Nephron progenitor cell (in vitro differentiated cells): ENCODE data around the gene EVC.

Experiments
- DNase-seq: peaks from one replicate; pipeline ENCODE4 v3.0.0; 2021
- H3K27ac Mint-ChIP-seq: 2 replicates; pipeline ENCODE4 v1.8.0; 2021; ENCODE audit warnings: mild to moderate bottlenecking, moderate library complexity, mixed read lengths
- H3K27me3 Mint-ChIP-seq: 2 replicates; pipeline ENCODE4 v1.8.0; 2021; ENCODE audit warnings: mild to moderate bottlenecking, low read depth, mixed read lengths; ENCODE audit not compliant: poor library complexity
- H3K36me3 Mint-ChIP-seq: 2 replicates; pipeline ENCODE4 v1.8.0; 2021; ENCODE audit warnings: low read depth, mixed read lengths
- H3K4me1 Mint-ChIP-seq: 2 replicates; pipeline ENCODE4 v1.8.0; 2021; ENCODE audit warnings: mixed read lengths
- H3K4me3 Mint-ChIP-seq: 2 replicates; pipeline ENCODE4 v1.8.0; 2021; ENCODE audit warnings: mild to moderate bottlenecking, moderate library complexity, mixed read lengths
- H3K9me3 Mint-ChIP-seq: 2 replicates; pipeline ENCODE4 v1.8.0; 2021; ENCODE audit warnings: mild to moderate bottlenecking, moderate library complexity, mixed read lengths
- CTCF ChIP-seq: fragments of 200-600 bp; sonication (generic); IDR thresholded peaks from 2 replicates; pipeline ENCODE4 v1.5.0; 2021; ENCODE audit warnings: antibody characterized with exemption

Gene EVC

GRCh38 chr4:5798462-5798861, 87.5 kb downstream of the EVC start:
- Mint-ChIP-seq H3K4me3 (no peak overlapping the region), H3K4me1 (no peaks in the 10 kb centered on the region), H3K36me3 (peaks cover 47% of the 10 kb centered on the region), H3K27ac (no peak overlapping the region), H3K27me3 (no peaks in the 10 kb centered on the region), H3K9me3 (peaks cover 3% of the 10 kb centered on the region)
- TF ChIP-seq CTCF, result no peak
- DNase-seq, result no peak

GRCh38 chr4:5798946-5799345, 87.9 kb downstream of the EVC start:
- peaks cover 3% of the 10 kb centered on the region for H3K9me3 Mint-ChIP-seq
- H3K27me3 Mint-ChIP-seq, result no peaks in the 10 kb centered on the region
- no peak for TF ChIP-seq CTCF
- H3K4me1 Mint-ChIP-seq, result no peaks in the 10 kb centered on the region
- H3K4me3 Mint-ChIP-seq, result no peak overlapping the region
- H3K27ac Mint-ChIP-seq, result no peak overlapping the region
- peaks cover 51% of the 10 kb centered on the region for H3K36me3 Mint-ChIP-seq
- DNase-seq, result no peak

DNA sequence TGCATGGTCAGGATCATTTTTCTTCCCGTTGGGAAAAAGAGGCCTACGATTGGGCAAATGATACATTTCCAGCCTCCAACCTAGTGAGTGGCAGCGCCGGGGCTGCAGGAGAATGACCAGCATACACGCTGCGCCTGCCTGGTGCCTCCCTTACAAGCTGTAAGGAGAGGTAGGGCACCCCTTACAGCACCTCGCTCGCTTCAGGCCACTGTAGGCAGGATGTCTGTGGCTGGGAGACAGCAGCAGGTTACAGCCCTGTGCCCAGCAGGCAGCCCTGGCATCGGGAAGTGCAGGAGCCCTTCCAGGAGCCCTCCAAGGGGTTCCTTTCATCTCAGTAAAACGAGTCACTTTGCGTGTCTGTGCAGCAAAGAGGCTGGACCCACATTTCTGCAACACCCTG, 88.4 kb downstream of the EVC start:
- peaks cover 3% of the 10 kb centered on the region for H3K9me3 Mint-ChIP-seq
- TF ChIP-seq CTCF, result no peak
- no peak overlapping the region for H3K4me3 Mint-ChIP-seq
- DNase-seq, result no peak
- H3K27me3 Mint-ChIP-seq, result no peaks in the 10 kb centered on the region
- H3K4me1 Mint-ChIP-seq, result no peaks in the 10 kb centered on the region
- H3K36me3 Mint-ChIP-seq, result peaks cover 50% of the 10 kb centered on the region
- H3K27ac Mint-ChIP-seq, result no peak overlapping the region

DNA sequence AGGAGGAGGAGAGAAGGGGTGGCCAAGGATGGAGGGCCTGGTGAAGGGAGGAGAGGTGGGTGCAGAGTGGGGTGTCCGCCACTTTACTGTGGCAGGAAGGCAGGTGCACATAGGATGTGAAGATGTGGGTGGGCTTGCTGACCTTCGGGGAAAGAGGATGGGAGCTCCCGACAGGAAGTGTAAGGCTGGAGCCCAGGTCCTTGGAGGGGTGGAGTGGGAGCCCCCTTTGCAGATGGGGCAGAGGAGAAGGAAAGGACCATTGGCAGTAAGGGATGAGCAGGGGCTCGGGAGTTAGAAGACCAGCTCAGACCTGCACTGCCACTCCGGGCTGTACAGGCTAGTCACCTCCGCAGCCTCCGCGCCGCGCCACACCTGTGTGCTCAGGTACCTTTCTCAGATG, 89.5 kb downstream of the EVC start:
- no peak overlapping the region for H3K27ac Mint-ChIP-seq
- H3K9me3 Mint-ChIP-seq, result peaks cover 3% of the 10 kb centered on the region
- H3K4me1 Mint-ChIP-seq, result no peaks in the 10 kb centered on the region
- DNase-seq, result no peak
- H3K4me3 Mint-ChIP-seq, result no peak overlapping the region
- peaks cover 39% of the 10 kb centered on the region for H3K36me3 Mint-ChIP-seq
- no peaks in the 10 kb centered on the region for H3K27me3 Mint-ChIP-seq
- no peak for TF ChIP-seq CTCF

- Mint-ChIP-seq H3K27ac (no peak overlapping the region), H3K36me3 (peaks cover 34% of the 10 kb centered on the region), H3K4me1 (no peaks in the 10 kb centered on the region), H3K27me3 (no peaks in the 10 kb centered on the region), H3K4me3 (no peak overlapping the region), H3K9me3 (peaks cover 3% of the 10 kb centered on the region)
- no peak for DNase-seq
- no peak for TF ChIP-seq CTCF
Observed at GRCh38 chr4:5801696-5802095, 90.7 kb downstream of the EVC start.

GRCh38 chr4:5802565-5802964, 91.6 kb downstream of the EVC start:
- Mint-ChIP-seq H3K4me1 (peaks cover 8% of the 10 kb centered on the region), H3K4me3 (no peak overlapping the region), H3K9me3 (peaks cover 3% of the 10 kb centered on the region), H3K27me3 (no peaks in the 10 kb centered on the region), H3K27ac (no peak overlapping the region), H3K36me3 (peaks cover 39% of the 10 kb centered on the region)
- DNase-seq, result no peak
- TF ChIP-seq CTCF, result no peak
